Immature natural killer cell (primary cell): Measurements from ENCODE around the gene C22orf31. TPM values are rescaled to one million over a fixed set of nuclear protein-coding genes. Genes with fewer than 3 reads are reported as not detected.

ENCODE experiments used
- DNase-seq, 3 donors: peaks; one replicate each; pipeline ENCODE4 v3.0.0; 2022; ENCODE audit warnings: mixed read lengths in 1 of 3
- H3K27ac Mint-ChIP-seq, 6 donors: one replicate each; pipeline ENCODE4 v1.8.0; 2020; ENCODE audit warnings: mixed read lengths in 6 of 6, mild to moderate bottlenecking in 5 of 6, inconsistent platforms in 4 of 6, moderate library complexity in 3 of 6
- H3K27me3 Mint-ChIP-seq, 3 donors: one replicate each; pipeline ENCODE4 v1.8.0; 2020 to 2021; ENCODE audit warnings: low read depth in 3 of 3, mild to moderate bottlenecking in 3 of 3, mixed read lengths in 3 of 3, moderate library complexity in 3 of 3, inconsistent platforms in 1 of 3
- H3K36me3 Mint-ChIP-seq, 3 donors: one replicate each; pipeline ENCODE4 v1.8.0; 2020; ENCODE audit warnings: mixed read lengths in 3 of 3, inconsistent platforms in 2 of 3, mild to moderate bottlenecking in 2 of 3
- H3K4me1 Mint-ChIP-seq, 2 donors: one replicate each; pipeline ENCODE4 v1.8.0; 2020; ENCODE audit warnings: inconsistent platforms in 2 of 2, mild to moderate bottlenecking in 2 of 2, mixed read lengths in 2 of 2, moderate library complexity in 1 of 2
- H3K4me3 Mint-ChIP-seq, 5 donors: one replicate each; pipeline ENCODE4 v1.8.0; 2020; ENCODE audit warnings: mild to moderate bottlenecking in 5 of 5, mixed read lengths in 5 of 5, inconsistent platforms in 3 of 5, moderate library complexity in 3 of 5
- H3K9me3 Mint-ChIP-seq, 6 donors: one replicate each; pipeline ENCODE4 v1.8.0; 2020; ENCODE audit warnings: mild to moderate bottlenecking in 6 of 6, mixed read lengths in 6 of 6, inconsistent platforms in 4 of 6, moderate library complexity in 3 of 6
- polyA plus RNA-seq, 3 donors: library from polyadenylated mRNA; unstranded; fragments of 300-500 nt; fragmentation: Illumina TruSeq; gene quantifications; one replicate each; pipeline ENCODE4 v1.2.3, GENCODE V29; 2021

The C22orf31 gene
- polyA plus RNA-seq: not detected

GRCh38 chr22:29061773-29062172 is at the start of gene C22orf31:
Gene C22orf31, minus strand, starts transcription at chr22:29061831. Its CDS starts 39 bp downstream, at chr22:29061792.
- Mint-ChIP-seq H3K4me1 (peaks cover 0 to 3% of the 10 kb centered on the region in 2 donors), H3K4me3 (no peak within 1 kb of the TSS), H3K9me3 (no peaks in the 10 kb centered on the region), H3K36me3 (no peaks in the 10 kb centered on the region), H3K27me3 (peaks cover 2 to 25% (median 10%) of the 10 kb centered on the region in 3 donors), H3K27ac (no peak within 1 kb of the TSS)
- DNase-seq: no peak

- Mint-ChIP-seq H3K4me1 (peaks cover under 1 to 2% of the 10 kb centered on the region in 2 donors), H3K27me3 (peaks cover 3 to 10% (median 9%) of the 10 kb centered on the region in 3 donors), H3K9me3 (no peaks in the 10 kb centered on the region), H3K36me3 (peaks cover 0 to 5% (median 0%) of the 10 kb centered on the region in 3 donors), H3K27ac (no peak overlapping the region), H3K4me3 (no peak overlapping the region)
- no peak for DNase-seq
These were observed 49.3 kb upstream of the C22orf31 start for GRCh38 chr22:29110946-29111345.

GRCh38 chr22:29109822-29110221 is 48.2 kb upstream of the C22orf31 start:
- Mint-ChIP-seq H3K27me3 (peaks cover 0 to 13% (median 12%) of the 10 kb centered on the region in 3 donors), H3K4me3 (no peak overlapping the region), H3K4me1 (no peaks in the 10 kb centered on the region), H3K9me3 (no peaks in the 10 kb centered on the region), H3K36me3 (peaks cover 0 to 3% (median 0%) of the 10 kb centered on the region in 3 donors), H3K27ac (no peak overlapping the region)
- no peak for DNase-seq

GRCh38 chr22:29108137-29108536 is 46.5 kb upstream of the C22orf31 start:
- H3K27ac Mint-ChIP-seq: no peak overlapping the region
- peaks cover 3 to 14% (median 9%) of the 10 kb centered on the region in 3 donors for H3K27me3 Mint-ChIP-seq
- no peak for DNase-seq
- H3K4me3 Mint-ChIP-seq: no peak overlapping the region
- no peaks in the 10 kb centered on the region for H3K36me3 Mint-ChIP-seq
- no peaks in the 10 kb centered on the region for H3K9me3 Mint-ChIP-seq
- no peaks in the 10 kb centered on the region for H3K4me1 Mint-ChIP-seq

GRCh38 chr22:29106839-29107238 is 45.2 kb upstream of the C22orf31 start:
- no peak for DNase-seq
- H3K27me3 Mint-ChIP-seq: peaks cover 5 to 14% (median 9%) of the 10 kb centered on the region in 3 donors
- no peaks in the 10 kb centered on the region for H3K36me3 Mint-ChIP-seq
- no peaks in the 10 kb centered on the region for H3K9me3 Mint-ChIP-seq
- H3K4me3 Mint-ChIP-seq: no peak overlapping the region
- no peak overlapping the region for H3K27ac Mint-ChIP-seq
- no peaks in the 10 kb centered on the region for H3K4me1 Mint-ChIP-seq

- Mint-ChIP-seq H3K27ac (no peak overlapping the region), H3K4me3 (no peak overlapping the region), H3K4me1 (no peaks in the 10 kb centered on the region), H3K27me3 (peaks cover 5 to 11% (median 9%) of the 10 kb centered on the region in 3 donors), H3K36me3 (no peaks in the 10 kb centered on the region), H3K9me3 (no peaks in the 10 kb centered on the region)
- no peak for DNase-seq
These were observed 43.8 kb upstream of the C22orf31 start for GRCh38 chr22:29105468-29105867.

DNA sequence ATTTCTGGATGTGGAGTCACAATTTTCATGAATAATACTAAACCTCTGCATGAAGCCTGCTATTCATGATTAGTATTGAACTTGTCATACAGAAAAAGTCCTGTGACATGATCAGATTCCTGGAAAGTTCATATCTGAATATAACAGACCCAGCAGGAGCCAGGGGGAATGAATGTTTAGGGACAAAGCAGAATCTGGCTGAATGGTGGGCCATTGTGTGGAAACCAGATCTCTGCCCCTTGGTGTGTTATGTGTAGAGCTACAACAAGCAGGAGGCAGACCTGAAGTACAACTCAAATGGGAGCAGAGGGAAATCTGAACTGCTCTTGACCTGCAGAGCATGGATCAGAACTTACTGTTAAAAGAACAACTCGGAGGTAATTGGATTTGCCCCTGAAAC is 41.5 kb upstream of the C22orf31 start:
- no peaks in the 10 kb centered on the region for H3K4me1 Mint-ChIP-seq
- peaks cover 5 to 13% (median 11%) of the 10 kb centered on the region in 3 donors for H3K27me3 Mint-ChIP-seq
- H3K4me3 Mint-ChIP-seq: no peak overlapping the region
- no peak for DNase-seq
- H3K27ac Mint-ChIP-seq: no peak overlapping the region
- H3K9me3 Mint-ChIP-seq: no peaks in the 10 kb centered on the region
- H3K36me3 Mint-ChIP-seq: no peaks in the 10 kb centered on the region

DNA sequence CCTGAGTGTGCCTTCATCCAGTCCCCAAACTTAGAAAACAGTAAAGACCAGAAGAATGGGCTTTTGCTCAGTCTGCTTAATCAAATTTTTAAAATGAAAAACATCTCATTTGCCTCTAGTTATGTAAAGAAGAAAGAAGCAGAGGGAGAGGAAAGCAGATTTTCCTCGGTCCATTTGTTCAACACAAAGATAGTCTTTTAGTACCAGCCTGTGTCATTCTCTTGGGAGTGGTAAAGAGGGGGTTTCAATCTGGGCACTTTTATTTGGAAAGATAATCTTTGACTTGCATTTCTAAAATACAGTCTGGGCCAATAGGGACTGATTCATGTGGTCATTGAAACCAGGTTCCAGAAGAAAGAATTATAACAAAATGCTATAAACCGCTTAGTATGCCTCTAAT is 40.7 kb upstream of the C22orf31 start:
- no peaks in the 10 kb centered on the region for H3K36me3 Mint-ChIP-seq
- H3K27me3 Mint-ChIP-seq: peaks cover 5 to 13% (median 11%) of the 10 kb centered on the region in 3 donors
- no peak overlapping the region for H3K27ac Mint-ChIP-seq
- no peak overlapping the region for H3K4me3 Mint-ChIP-seq
- DNase-seq: no peak
- H3K4me1 Mint-ChIP-seq: no peaks in the 10 kb centered on the region
- no peaks in the 10 kb centered on the region for H3K9me3 Mint-ChIP-seq

GRCh38 chr22:29098296-29098695 is 36.7 kb upstream of the C22orf31 start:
- Mint-ChIP-seq H3K9me3 (no peaks in the 10 kb centered on the region), H3K27ac (no peak overlapping the region), H3K36me3 (no peaks in the 10 kb centered on the region), H3K27me3 (peaks cover 3 to 7% (median 5%) of the 10 kb centered on the region in 3 donors), H3K4me3 (no peak overlapping the region), H3K4me1 (no peaks in the 10 kb centered on the region)
- no peak for DNase-seq

DNA sequence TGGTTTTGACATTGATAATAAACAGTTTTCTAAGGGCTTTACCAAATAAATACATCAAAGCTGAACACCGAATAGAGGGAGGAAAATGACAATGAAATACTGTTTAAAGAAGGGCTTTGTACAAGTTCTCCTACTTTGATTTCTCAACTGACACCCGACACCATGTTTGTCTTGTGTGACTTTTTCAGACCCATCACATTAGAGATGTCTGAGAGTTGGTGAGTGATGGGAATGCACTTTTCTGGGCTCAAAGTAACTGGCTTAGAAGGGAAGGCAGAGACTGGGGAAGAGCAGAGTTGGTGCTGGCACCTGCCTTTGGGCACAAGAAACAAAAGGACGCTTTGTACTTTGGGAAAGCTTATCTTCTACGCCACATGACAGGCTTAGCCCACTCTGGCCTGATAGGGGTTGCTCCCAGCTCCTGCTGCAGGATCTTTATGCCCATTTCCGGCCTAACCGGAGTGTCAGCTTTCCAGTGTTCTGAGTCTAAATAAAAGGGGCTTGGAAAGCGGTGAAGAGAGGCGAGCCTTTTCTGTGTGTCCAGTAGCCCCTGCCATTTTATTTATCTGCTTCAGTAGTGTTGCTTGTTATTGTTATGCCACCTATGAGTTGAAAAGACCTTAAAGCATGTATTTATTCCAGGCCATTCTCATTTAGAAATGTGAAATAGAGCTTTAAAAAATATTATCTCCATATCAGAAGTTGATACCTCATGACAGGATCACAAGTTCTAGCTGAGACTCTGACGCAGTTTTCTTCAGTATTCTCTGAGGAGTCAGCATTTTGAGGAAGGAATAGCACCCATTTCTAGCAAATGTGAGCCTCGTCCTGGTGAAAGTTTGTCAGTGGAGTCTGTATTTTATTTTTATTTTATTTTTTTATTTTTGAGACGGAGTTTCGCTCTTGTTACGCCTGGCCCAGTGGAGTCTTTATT is 35.4 kb upstream of the C22orf31 start:
- Mint-ChIP-seq H3K27ac (no peak overlapping the region), H3K36me3 (no peaks in the 10 kb centered on the region), H3K4me3 (no peak overlapping the region), H3K4me1 (no peaks in the 10 kb centered on the region), H3K9me3 (no peaks in the 10 kb centered on the region), H3K27me3 (peaks cover 0 to 8% (median 5%) of the 10 kb centered on the region in 3 donors)
- no peak for DNase-seq

DNA sequence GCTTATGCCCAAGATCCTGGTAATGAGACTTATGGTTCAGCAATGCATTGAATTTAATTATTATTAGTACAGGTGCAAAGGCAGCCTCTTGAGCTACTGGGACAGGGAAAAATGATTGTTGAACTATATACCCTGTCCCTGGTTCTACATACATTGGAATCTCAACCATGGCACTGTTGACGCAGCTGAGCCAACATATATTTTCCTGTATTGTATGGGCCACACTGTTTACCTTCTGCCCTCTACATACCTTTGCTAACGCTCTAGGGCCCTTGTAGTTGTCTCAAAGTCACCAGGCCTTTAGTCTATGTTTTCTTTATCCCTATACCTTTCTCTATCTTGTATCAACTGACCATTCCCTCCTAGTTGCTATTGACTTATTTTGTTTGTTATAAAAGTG is 33.8 kb upstream of the C22orf31 start:
- H3K9me3 Mint-ChIP-seq: no peaks in the 10 kb centered on the region

GRCh38 chr22:29093501-29094300 is 32.1 kb upstream of the C22orf31 start:
- no peak for DNase-seq
- no peaks in the 10 kb centered on the region for H3K36me3 Mint-ChIP-seq
- H3K4me3 Mint-ChIP-seq: no peak overlapping the region
- peaks cover 5 to 7% (median 6%) of the 10 kb centered on the region in 3 donors for H3K27me3 Mint-ChIP-seq
- no peaks in the 10 kb centered on the region for H3K4me1 Mint-ChIP-seq
- H3K27ac Mint-ChIP-seq: no peak overlapping the region
- H3K9me3 Mint-ChIP-seq: no peaks in the 10 kb centered on the region

More for the DNA sequence above, 33.8 kb upstream of the C22orf31 start:
- Mint-ChIP-seq H3K4me1 (no peaks in the 10 kb centered on the region), H3K36me3 (no peaks in the 10 kb centered on the region), H3K27me3 (peaks cover 5 to 9% (median 5%) of the 10 kb centered on the region in 3 donors), H3K4me3 (no peak overlapping the region), H3K27ac (no peak overlapping the region)
- DNase-seq: no peak

GRCh38 chr22:29093030-29093429 is 31.4 kb upstream of the C22orf31 start:
- no peak for DNase-seq
- Mint-ChIP-seq H3K4me1 (no peaks in the 10 kb centered on the region), H3K27me3 (peaks cover 5 to 7% (median 6%) of the 10 kb centered on the region in 3 donors), H3K27ac (no peak overlapping the region), H3K9me3 (no peaks in the 10 kb centered on the region), H3K4me3 (no peak overlapping the region), H3K36me3 (no peaks in the 10 kb centered on the region)

DNA sequence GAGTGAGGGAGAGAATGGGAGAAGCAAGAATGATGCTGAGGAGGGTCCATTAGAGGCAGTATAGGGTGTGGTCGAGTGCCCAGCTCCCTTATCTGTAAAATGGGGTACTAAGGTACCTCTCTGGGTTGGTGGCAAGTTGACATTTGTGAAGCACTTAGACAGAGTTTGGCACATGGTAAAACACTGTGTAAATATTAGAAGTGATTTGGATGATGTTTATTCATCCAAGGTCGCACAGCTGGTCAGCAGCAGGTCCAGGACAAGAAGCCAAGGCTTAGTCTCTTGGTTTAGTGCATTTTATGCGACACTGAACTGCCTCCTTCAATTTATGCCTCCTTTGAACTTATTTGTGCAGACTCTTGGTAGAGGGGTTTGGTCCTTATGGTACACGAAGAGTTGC is 30.6 kb upstream of the C22orf31 start:
- Mint-ChIP-seq H3K9me3 (no peaks in the 10 kb centered on the region), H3K36me3 (no peaks in the 10 kb centered on the region), H3K4me1 (no peaks in the 10 kb centered on the region), H3K27ac (peak overlapping the region in 1 of 6 donors; percentile 1), H3K4me3 (no peak overlapping the region), H3K27me3 (peaks cover 5 to 7% (median 6%) of the 10 kb centered on the region in 3 donors)
- no peak for DNase-seq
